Ovary (tissue), 3 donors: Measurements from ENCODE around the gene UBE2C.
"Not testable (repeated sequence)": the region's sequence is repeated elsewhere in the genome, so short reads cannot be mapped to it uniquely, and the experiment has no call there.

ENCODE experiments used
- CTCF ChIP-seq, 3 donors: fragments of 450-650 bp in 2 of 3; fragments of 200-600 bp in 1 of 3; IDR thresholded peaks; one replicate each; pipeline versions ENCODE4 v1.5.1 to v1.8.0; 2016 to 2022; ENCODE audit warnings: antibody characterized with exemption in 3 of 3, mild to moderate bottlenecking in 1 of 3
- EP300 ChIP-seq: sonication (generic); formaldehyde crosslinking; IDR thresholded peaks from one replicate; pipeline ENCODE4 v1.6.1; 2017; ENCODE audit warnings: antibody characterized with exemption
- POLR2A ChIP-seq: fragments of 450-650 bp; IDR thresholded peaks from one replicate; pipeline ENCODE4 v1.6.1; 2017; ENCODE audit warnings: antibody characterized with exemption, mild to moderate bottlenecking, moderate library complexity
- donor health status: DM: no; HTN: no; CAD: no.

GRCh38 chr20:45797955-45798354, 14.5 kb upstream of the UBE2C start:
- not testable (repeated sequence) for TF ChIP-seq CTCF (IDR thresholded peaks at IDR 0.05); POLR2A; EP300
